ENCODE results near the gene TJP1. TPM values are rescaled to one million over a fixed set of nuclear protein-coding genes. Genes with fewer than 3 reads are reported as not detected.

Gene TJP1
- total and polyA plus RNA-seq, 8 donors = 14.7 to 80.0 (median 39.0) TPM

DNA sequence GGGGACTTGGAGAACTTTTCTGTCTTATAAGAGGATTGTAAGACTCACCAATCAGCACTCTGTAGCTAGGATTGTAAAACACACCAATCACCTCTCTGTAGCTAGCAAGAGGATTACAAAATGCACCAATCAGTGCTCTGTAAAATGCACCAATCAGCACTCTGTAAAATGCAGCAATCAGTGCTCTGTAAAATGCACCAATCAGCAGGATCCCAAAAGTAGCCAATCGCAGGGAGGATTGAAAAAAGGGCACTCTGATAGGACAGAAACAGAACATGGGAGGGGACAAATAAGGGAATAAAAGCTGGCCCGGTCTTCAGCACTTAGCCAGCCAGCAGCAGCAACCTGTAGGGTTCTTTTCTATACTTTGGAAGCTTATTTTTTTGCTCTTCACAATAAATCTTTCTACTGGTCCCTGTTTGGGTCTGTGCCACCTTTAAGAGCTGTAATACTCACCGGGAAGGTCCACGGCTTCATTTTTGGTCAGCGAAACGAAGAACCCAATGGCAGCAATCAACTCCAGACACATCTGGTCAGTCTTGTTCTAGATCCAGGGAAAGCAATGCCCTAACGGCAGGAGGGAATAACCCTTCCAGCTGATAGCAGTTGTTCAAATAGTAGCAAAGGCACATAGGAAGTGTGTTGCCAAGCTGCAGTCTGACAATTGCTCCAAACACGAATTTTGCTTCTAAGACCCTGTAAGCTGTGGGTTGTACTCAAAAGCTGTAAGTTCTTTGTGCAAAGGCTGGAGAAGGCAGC, 135.6 kb downstream of the TJP1 start:
- Histone ChIP-seq H3K27me3 (no peaks in the 10 kb centered on the region), H3K4me1 (peaks cover 10 to 23% (median 11%) of the 10 kb centered on the region in 3 donors), H3K27ac (peak overlapping the region; percentile 48 to 72 (median 54)), H3K4me3 (peak overlapping the region in 1 of 4 donors; percentile 11), H3K36me3 (no peaks in the 10 kb centered on the region), H3K9me3 (no peaks in the 10 kb centered on the region)
- DNase-seq (peak in 1 of 6 donors; percentile 34), FAIRE-seq (no peak), ATAC-seq (peak; percentile 71 to 81 (median 80))
- intact Hi-C loops (cut with DNase I) = no loop called here
- WGBS, 2 donors = 31% methylated on average over 8 of the region's 8 CpGs
- TF ChIP-seq, protein P1, sequence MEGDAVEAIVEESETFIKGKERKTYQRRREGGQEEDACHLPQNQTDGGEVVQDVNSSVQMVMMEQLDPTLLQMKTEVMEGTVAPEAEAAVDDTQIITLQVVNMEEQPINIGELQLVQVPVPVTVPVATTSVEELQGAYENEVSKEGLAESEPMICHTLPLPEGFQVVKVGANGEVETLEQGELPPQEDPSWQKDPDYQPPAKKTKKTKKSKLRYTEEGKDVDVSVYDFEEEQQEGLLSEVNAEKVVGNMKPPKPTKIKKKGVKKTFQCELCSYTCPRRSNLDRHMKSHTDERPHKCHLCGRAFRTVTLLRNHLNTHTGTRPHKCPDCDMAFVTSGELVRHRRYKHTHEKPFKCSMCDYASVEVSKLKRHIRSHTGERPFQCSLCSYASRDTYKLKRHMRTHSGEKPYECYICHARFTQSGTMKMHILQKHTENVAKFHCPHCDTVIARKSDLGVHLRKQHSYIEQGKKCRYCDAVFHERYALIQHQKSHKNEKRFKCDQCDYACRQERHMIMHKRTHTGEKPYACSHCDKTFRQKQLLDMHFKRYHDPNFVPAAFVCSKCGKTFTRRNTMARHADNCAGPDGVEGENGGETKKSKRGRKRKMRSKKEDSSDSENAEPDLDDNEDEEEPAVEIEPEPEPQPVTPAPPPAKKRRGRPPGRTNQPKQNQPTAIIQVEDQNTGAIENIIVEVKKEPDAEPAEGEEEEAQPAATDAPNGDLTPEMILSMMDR (IDR thresholded peaks at IDR 0.05) = no peak

DNA sequence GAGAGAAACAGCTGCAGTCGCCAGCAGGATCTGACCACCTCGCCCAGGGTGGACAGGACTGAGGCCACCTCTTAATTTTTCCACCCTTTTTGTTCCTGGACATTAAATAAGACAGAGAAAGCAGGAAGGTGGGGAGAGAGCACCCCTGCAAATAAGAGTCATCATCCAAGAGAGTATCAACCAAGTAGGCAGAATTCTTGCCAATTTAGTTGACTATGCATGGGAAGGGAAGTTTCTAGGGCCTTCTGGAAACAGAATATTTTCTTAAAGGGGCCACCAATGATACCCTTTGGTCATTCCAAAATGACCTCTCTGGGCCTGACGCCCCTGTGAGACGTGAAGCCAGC, 136.2 kb downstream of the TJP1 start:
- TF ChIP-seq, protein P1 (IDR thresholded peaks at IDR 0.05) = no peak
- 91 to 95% methylated on average over 4 of the region's 4 CpGs for WGBS, 2 donors
- Histone ChIP-seq H3K27ac (no peak overlapping the region), H3K4me1 (peaks cover 10 to 21% (median 11%) of the 10 kb centered on the region in 3 donors), H3K36me3 (no peaks in the 10 kb centered on the region), H3K27me3 (no peaks in the 10 kb centered on the region), H3K9me3 (no peaks in the 10 kb centered on the region), H3K4me3 (no peak overlapping the region)
- ATAC-seq (no peak), DNase-seq (no peak), FAIRE-seq (no peak)
- intact Hi-C loops (cut with DNase I) = no loop called here

DNA sequence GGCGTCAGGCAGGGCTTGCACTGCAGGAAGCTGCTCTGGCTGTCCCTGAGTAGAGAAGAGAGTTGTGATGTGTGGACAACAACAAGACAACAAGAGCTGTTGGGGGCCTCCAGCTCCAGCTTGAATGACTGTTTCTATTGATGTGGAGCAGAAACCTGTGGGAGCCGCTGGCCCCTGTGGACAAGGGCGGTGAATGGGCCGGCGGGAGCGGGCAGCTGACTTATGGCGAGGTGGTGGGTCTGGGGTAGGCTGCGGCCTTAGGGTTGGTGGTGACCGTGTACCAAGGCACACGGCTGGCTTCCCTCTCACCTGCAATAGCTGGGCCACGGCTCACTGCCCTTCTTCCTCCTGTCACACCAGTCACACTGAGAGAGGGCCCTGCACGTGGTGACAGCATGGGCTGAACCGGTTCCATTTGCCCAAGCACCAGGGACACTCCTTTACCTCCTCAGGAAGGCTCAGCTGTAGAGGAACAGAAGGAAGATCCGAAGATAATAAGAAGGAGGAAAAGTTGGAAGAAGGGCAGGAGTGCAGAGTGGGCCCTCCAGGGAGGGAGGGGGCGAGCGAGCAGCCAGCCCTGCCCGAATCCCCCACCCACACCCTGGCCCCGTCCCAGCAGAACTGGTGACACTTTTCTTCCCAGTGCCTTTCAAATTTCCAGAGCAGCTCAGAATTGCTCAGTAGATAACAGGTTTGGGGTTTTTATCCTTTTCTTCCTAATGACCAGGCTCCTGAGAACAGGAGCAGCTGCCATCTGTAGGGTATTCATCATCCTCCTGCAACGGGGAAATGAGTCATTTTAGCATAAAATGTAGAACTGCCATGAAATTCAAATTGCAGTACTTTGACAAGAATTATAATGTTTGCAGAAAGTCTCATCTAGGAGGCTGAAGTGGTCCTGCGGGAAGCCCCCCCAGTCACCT, 136.9 kb downstream of the TJP1 start:
- 75 to 81% methylated on average over 20 of the region's 20 CpGs for WGBS, 2 donors
- no peaks in the 10 kb centered on the region for H3K36me3 ChIP-seq
- TF ChIP-seq, protein P1 (IDR thresholded peaks at IDR 0.05) = no peak
- ATAC-seq = peak in 2 of 4 donors; percentile 3 to 28
- H3K9me3 ChIP-seq = no peaks in the 10 kb centered on the region
- DNase-seq = peak in 1 of 6 donors; percentile 64
- H3K4me3 ChIP-seq = no peak overlapping the region
- intact Hi-C loops (cut with DNase I) = no loop called here
- peaks cover 10 to 17% (median 11%) of the 10 kb centered on the region in 3 donors for H3K4me1 ChIP-seq
- FAIRE-seq = no peak
- no peaks in the 10 kb centered on the region for H3K27me3 ChIP-seq
- H3K27ac ChIP-seq = no peak overlapping the region

DNA sequence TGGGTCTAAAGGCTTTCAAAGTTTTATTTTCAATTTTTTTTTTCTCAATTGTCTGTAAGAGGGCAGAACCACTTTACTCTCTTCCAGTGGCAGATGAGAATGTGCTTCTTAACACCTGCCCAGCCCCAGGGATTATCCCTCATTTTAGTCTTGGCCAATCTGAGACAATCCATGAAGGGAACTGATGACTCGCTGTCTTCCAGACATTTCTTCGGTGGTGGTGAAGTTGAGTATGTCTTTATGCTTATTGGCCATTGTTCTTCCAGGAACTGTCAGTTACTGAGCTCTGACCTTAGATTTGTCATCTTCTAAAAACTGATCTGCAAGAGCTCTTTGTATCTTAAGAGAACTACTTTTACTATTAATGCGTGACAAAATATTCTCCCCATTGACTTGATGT, 139.5 kb downstream of the TJP1 start:
- no peak overlapping the region for H3K27ac ChIP-seq
- no peaks in the 10 kb centered on the region for H3K36me3 ChIP-seq
- no peaks in the 10 kb centered on the region for H3K9me3 ChIP-seq
- intact Hi-C loops (cut with DNase I) = no loop called here
- DNase-seq = peak in 1 of 6 donors; percentile 2
- H3K27me3 ChIP-seq = no peaks in the 10 kb centered on the region
- H3K4me1 ChIP-seq = peaks cover 10 to 17% (median 11%) of the 10 kb centered on the region in 3 donors
- FAIRE-seq = no peak
- TF ChIP-seq, protein P1 (IDR thresholded peaks at IDR 0.05) = no peak
- 87 to 94% methylated on average over 3 of the region's 3 CpGs for WGBS, 2 donors
- H3K4me3 ChIP-seq = no peak overlapping the region
- no peak for ATAC-seq
